ENCODE measurements around the gene TEC. TPM values are rescaled to one million over a fixed set of nuclear protein-coding genes. Genes with fewer than 3 reads are reported as not detected.

TEC gene
- total RNA-seq, 1 donor from 2014 or later = 0.53 TPM

DNA sequence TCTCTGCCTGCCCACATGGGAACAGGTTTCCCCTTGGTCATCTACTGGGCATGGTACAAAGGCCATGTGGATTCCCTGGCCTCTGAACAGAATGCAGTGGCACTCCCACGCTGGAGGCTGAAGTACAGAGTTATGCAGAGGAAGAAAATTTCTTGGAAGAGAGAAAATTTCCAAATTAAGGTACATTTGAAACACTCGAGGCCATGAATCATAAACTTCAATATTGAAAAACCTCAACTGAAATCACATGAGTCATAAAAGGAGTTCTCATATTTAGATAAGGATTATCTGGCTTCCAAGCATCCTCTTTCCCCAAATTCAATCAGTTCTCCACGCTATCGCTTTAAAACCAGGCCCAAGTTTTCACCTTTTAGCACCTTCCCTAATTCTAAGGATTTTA is 107.5 kb downstream of the TEC start:
- TF ChIP-seq, protein P1, sequence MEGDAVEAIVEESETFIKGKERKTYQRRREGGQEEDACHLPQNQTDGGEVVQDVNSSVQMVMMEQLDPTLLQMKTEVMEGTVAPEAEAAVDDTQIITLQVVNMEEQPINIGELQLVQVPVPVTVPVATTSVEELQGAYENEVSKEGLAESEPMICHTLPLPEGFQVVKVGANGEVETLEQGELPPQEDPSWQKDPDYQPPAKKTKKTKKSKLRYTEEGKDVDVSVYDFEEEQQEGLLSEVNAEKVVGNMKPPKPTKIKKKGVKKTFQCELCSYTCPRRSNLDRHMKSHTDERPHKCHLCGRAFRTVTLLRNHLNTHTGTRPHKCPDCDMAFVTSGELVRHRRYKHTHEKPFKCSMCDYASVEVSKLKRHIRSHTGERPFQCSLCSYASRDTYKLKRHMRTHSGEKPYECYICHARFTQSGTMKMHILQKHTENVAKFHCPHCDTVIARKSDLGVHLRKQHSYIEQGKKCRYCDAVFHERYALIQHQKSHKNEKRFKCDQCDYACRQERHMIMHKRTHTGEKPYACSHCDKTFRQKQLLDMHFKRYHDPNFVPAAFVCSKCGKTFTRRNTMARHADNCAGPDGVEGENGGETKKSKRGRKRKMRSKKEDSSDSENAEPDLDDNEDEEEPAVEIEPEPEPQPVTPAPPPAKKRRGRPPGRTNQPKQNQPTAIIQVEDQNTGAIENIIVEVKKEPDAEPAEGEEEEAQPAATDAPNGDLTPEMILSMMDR (IDR thresholded peaks at IDR 0.05; ENCODE audit: insufficient read depth, low read length, severe bottlenecking) = no peak

GRCh38 chr4:48157271-48157670 is 112.4 kb downstream of the TEC start:
- Histone ChIP-seq H3K27me3 (ENCODE audit: control insufficient read depth, insufficient read depth, low read length) (no peaks in the 10 kb centered on the region), H3K36me3 (ENCODE audit: control insufficient read depth, insufficient read depth, low read length) (no peaks in the 10 kb centered on the region), H3K4me3 (ENCODE audit: low read depth, low read length) (no peak overlapping the region)
- DNase-seq (ENCODE audit: low read depth) (no peak), FAIRE-seq (no peak)
- TF ChIP-seq, protein P1 (IDR thresholded peaks at IDR 0.05; ENCODE audit: insufficient read depth, low read length, severe bottlenecking) = no peak

More for the DNA sequence above, 107.5 kb downstream of the TEC start:
- Histone ChIP-seq H3K4me3 (ENCODE audit: low read depth, low read length) (no peak overlapping the region), H3K27me3 (ENCODE audit: control insufficient read depth, insufficient read depth, low read length) (no peaks in the 10 kb centered on the region), H3K36me3 (ENCODE audit: control insufficient read depth, insufficient read depth, low read length) (no peaks in the 10 kb centered on the region)
- peak; percentile 51 for DNase-seq (ENCODE audit: low read depth)
- no peak for FAIRE-seq

- TF ChIP-seq, protein P1 (IDR thresholded peaks at IDR 0.05; ENCODE audit: insufficient read depth, low read length, severe bottlenecking) = no peak
- DNase-seq (ENCODE audit: low read depth) (no peak), FAIRE-seq (no peak)
- Histone ChIP-seq H3K36me3 (ENCODE audit: control insufficient read depth, insufficient read depth, low read length) (no peaks in the 10 kb centered on the region), H3K27me3 (ENCODE audit: control insufficient read depth, insufficient read depth, low read length) (no peaks in the 10 kb centered on the region), H3K4me3 (ENCODE audit: low read depth, low read length) (no peak overlapping the region)
Measured at GRCh38 chr4:48156423-48156822, 113.2 kb downstream of the TEC start.

DNA sequence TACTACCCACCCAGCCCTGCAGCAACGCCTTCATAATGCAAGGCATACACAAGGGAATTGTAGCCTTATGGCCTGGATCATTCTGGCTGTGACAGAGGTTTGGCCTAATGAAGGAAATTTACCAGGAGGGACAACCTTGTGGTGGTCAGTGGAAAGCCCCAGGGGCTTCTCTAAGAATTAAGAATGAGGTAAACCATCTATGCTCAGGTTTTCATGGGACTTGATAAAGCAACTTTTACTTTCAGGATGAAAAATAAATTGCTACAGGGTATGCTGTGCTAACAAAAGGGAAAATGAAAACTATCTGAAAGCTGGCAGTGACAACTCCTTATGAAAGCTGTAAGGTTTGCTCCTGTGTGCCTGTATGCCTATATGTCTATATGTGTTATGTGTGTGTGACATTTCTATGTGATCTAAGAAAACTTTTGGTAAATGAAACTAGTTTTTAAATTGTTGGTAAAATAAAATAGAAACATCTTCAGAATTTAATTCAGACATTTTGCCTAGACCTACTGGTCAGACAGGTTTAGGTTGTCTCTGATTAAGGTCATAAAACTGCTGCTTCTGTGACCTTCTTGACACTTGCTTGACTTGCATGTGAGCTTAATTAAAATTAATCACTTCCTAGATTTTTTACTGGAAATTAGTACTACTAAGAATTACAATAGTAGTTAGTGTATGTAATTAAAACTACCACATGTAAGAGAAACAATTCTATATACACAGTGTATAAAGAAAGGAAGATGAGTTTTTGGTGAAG is 115.7 kb downstream of the TEC start:
- FAIRE-seq (no peak), DNase-seq (ENCODE audit: low read depth) (no peak)
- Histone ChIP-seq H3K36me3 (ENCODE audit: control insufficient read depth, insufficient read depth, low read length) (no peaks in the 10 kb centered on the region), H3K27me3 (ENCODE audit: control insufficient read depth, insufficient read depth, low read length) (no peaks in the 10 kb centered on the region), H3K4me3 (ENCODE audit: low read depth, low read length) (no peak overlapping the region)
- TF ChIP-seq, protein P1 (IDR thresholded peaks at IDR 0.05; ENCODE audit: insufficient read depth, low read length, severe bottlenecking) = no peak

DNA sequence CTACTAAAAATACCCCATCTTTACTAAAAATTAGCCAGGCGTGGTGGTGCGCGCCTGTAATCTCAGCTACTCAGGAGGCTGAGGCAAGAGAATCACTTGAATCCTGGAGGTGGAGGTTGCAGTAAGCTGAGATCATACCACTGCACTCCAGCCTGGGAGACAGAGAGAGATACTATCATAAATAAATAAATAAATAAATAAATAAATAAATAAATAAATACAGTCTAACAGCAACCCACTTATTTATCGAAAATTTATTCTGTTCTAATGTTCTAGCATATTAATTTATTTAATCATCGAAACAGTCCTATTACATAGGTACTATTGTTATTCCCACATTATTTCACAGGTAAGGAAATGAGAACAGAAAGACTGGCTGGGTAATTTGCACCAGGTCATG is 117.4 kb downstream of the TEC start:
- TF ChIP-seq, protein P1 (IDR thresholded peaks at IDR 0.05; ENCODE audit: insufficient read depth, low read length, severe bottlenecking) = no peak
- FAIRE-seq = no peak
- Histone ChIP-seq H3K27me3 (ENCODE audit: control insufficient read depth, insufficient read depth, low read length) (no peaks in the 10 kb centered on the region), H3K4me3 (ENCODE audit: low read depth, low read length) (no peak overlapping the region), H3K36me3 (ENCODE audit: control insufficient read depth, insufficient read depth, low read length) (no peaks in the 10 kb centered on the region)
- no peak for DNase-seq (ENCODE audit: low read depth)
